HG03520 (cell line): ENCODE results near the gene KCNRG.
"Not testable (repeated sequence)": the region's sequence is repeated elsewhere in the genome, so short reads cannot be mapped to it uniquely, and the experiment has no call there.

ENCODE experiments used
- ATAC-seq: cut with Tn5 transposase; IDR thresholded peaks from one replicate; pipeline ENCODE4 v1.9.1; 2021; ENCODE audit warnings: mild to moderate bottlenecking, moderate library complexity; ENCODE audit not compliant: unreplicated experiment

The KCNRG gene

DNA sequence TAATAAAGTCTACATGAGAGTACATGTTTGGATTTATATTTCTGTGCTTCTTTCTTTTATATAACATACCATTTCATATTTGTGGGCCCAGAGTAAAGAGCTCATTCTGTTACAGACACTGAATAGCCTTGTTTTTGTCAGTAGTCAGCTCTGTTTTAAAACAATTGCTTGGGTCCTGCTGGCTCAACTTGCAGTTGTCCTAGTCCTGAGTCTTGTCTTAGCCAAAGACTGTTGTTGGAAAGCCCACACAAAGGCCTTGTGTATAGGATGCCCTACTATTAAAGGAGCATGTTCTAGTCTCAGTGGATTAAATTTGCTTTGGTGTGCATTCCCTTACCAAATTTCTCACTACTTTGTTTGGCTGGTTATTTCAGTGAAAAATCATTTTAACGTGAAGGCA is 3.8 kb upstream of the KCNRG start:
- no peak for ATAC-seq

- ATAC-seq: no peak
Measured at GRCh38 chr13:50012396-50013169, 2.7 kb upstream of the KCNRG start.

GRCh38 chr13:50014386-50014785 is 858 bp upstream of the KCNRG start:
- no peak for ATAC-seq

GRCh38 chr13:50015750-50016149 is 506 bp downstream of the KCNRG start:
- ATAC-seq: no peak

GRCh38 chr13:50016444-50016843 is 1.2 kb downstream of the KCNRG start:
- ATAC-seq: no peak

DNA sequence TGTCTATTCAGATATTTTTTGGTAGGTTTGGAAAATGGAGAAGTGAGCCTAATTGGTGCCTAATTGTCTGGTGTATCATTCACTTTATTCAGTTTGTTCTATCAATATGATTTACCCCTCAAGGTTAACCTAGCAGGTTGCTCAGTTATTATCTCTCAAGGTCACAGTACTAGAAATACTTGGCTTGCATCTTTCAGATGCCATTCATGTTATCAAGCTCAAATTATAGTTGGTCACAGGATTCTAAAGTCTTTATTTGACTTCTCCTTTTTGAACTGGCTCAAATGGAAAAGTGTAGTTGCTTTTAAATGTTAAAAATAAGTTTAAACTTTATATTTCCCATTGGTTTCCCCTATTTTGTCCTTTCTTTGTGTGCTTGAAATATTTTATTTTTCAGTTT is 2.6 kb downstream of the KCNRG start:
- ATAC-seq: no peak

DNA sequence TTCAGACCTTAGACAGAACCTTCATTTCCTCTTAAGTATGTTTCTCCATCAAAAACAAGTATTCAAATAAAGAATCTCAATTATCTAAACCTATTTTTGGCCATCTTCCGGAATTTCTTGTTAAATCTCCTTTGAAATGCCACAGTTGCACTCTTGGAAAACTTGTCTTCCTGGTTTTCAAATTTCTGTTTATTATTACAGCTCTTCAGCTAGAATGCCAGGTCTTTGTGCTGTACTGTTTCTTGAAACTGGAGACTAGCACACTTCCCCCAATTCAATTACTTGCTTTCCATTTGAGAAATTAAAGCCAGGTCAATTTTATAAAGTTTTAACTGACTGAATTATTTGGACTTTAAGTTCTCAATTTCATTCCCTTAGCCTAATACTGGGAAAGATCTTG is 10.2 kb downstream of the KCNRG start:
- ATAC-seq: no peak

- ATAC-seq: peak; percentile 98
Measured at GRCh38 chr13:50026788-50027473, 11.7 kb downstream of the KCNRG start.

DNA sequence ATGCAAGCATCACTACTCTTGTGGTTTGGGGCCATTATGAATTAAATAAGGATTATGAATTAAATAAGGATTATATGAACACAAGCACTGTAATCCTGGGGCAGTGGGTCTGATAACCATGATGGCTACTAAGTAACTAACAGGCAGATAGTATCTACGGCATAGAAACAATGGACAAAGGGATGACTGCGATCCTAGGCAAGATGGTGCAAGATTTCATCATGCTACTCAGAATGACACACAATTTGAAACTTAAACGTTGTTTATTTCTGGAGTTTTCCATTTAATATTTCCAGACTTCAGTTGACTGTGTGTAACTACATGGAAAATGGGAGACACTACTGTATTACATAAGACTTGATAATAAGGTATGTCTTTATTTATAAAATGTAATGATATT is 15.1 kb downstream of the KCNRG start:
- no peak for ATAC-seq

GRCh38 chr13:50033725-50034124 is 18.5 kb downstream of the KCNRG start:
- ATAC-seq: no peak

GRCh38 chr13:50037788-50038187 is 22.5 kb downstream of the KCNRG start:
- ATAC-seq: no peak

- no peak for ATAC-seq
Measured at GRCh38 chr13:50038266-50038665, 23.0 kb downstream of the KCNRG start.

DNA sequence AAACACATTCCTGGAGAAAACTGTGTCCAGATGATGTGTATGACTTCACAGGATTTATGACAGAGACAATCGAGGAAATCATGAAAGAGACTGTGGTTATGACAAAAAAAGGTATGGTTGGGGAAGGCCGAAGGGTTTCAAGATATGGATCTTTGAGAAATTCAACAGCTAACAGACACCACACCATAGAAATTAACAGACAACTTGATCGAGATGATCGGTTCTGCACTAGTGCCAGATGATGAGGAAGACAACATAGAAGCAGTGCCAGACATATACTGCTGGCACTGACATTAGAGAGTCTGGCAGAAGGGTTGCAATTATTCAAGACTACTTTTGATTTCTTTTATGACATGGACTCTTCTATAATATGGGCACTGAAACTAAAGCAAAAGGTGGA is 37.2 kb downstream of the KCNRG start:
- no peak for ATAC-seq

DNA sequence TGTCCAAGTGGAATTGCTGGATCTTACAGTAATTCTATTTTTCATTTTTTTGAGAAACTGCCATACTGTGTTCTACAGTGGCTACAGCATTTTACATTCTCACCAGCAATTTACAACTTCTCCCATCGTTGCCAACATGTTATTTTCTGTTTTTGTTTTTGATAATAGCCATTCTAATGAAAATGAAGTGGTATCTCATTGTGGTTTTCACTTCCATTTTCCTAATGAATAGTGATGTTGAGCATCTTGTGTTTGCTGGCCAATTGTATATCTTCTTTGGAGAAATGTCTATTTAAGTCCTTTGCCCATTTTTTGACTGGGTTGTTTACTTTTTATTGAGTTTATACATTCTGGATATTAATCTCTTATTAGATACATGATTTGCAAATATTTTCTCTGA is 38.6 kb downstream of the KCNRG start:
- ATAC-seq: no peak

DNA sequence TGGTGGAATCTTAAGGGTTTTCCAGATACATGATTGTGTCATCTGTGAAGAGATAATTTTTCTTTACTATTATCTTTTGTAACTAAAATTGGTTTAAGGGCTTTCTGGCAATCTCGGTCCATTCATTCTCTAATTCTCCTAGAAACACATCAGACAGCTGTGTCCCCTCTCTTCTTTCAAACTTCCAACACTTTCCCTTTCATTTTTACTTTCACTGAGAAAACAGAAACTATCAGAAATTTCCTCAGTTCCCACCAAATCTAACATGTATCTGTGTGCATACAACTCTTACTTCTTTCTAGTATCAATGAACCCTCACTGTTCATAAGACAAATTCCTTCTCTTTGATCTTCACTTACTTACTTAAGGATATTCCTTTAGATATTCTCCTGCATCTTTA is 40.2 kb downstream of the KCNRG start:
- no peak for ATAC-seq

GRCh38 chr13:50060718-50061117 is 45.5 kb downstream of the KCNRG start:
- no peak for ATAC-seq

GRCh38 chr13:50062336-50062735 is 47.1 kb downstream of the KCNRG start:
- not testable (repeated sequence) for ATAC-seq

- no peak for ATAC-seq
Measured at GRCh38 chr13:50065712-50066111, 50.5 kb downstream of the KCNRG start.

DNA sequence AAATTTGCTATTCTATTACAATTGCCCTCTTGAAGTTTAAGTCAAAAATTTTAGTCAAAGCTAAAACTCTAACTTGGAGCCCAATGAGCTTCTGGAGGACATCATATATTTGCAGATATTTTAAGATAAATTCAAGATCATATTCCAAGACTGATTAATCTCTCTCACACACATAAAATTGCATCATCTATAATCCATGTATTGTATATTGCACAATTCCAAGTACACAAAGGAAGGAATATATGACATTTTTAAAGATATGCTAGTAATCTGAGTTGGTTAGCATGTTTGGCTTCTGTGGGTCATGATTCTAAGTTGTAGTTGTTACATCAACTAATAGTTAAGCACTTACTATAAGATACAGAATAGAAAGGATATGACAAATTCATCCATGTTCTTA is 53.3 kb downstream of the KCNRG start:
- ATAC-seq: no peak

DNA sequence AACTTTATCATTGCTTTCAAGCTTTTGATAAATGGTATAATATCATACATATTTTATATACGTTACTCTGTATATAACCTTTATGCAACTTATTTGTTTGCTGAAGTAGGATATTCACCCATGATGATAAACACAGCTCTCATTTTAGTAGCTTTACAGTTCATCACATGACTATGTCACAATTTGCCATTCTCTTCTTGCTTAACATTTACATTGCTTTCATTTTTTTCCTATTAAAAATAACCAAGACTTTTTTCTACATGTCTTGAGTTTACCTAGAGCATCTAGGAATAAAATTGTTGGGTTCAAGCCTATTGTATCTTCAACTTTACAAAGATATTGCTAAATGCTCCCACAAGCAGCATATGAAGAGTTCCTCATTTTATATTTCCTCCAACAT is 54.0 kb downstream of the KCNRG start:
- ATAC-seq: no peak

- ATAC-seq: no peak
Measured at GRCh38 chr13:50070186-50070585, 54.9 kb downstream of the KCNRG start.
